ENCODE measurements around the gene SUN5. TPM values are rescaled to one million over a fixed set of nuclear protein-coding genes. Genes with fewer than 3 reads are reported as not detected.

The SUN5 gene
- total RNA-seq, 1 donor from 2014 or later: not detected

GRCh38 chr20:33033381-33033780 is 29.1 kb upstream of the SUN5 start:
- intact Hi-C loops (cut with micrococcal nuclease): no loop called here
- no peaks in the 10 kb centered on the region for H3K36me3 Mint-ChIP-seq (ENCODE audit: low read depth)
- no peaks in the 10 kb centered on the region for H3K9me3 Mint-ChIP-seq
- no peak for DNase-seq (ENCODE audit: low spot score)
- H3K27ac Mint-ChIP-seq: no peak overlapping the region
- peaks cover 2% of the 10 kb centered on the region for H3K27me3 Mint-ChIP-seq (ENCODE audit: low read depth)
- H3K4me3 Mint-ChIP-seq (ENCODE audit: low read depth): no peak overlapping the region
- H3K4me1 Mint-ChIP-seq (ENCODE audit: low read depth): no peaks in the 10 kb centered on the region

GRCh38 chr20:33032555-33032954 is 28.3 kb upstream of the SUN5 start:
- no peaks in the 10 kb centered on the region for H3K36me3 Mint-ChIP-seq (ENCODE audit: low read depth)
- intact Hi-C loops (cut with micrococcal nuclease): no loop called here
- H3K27me3 Mint-ChIP-seq (ENCODE audit: low read depth): no peaks in the 10 kb centered on the region
- no peaks in the 10 kb centered on the region for H3K9me3 Mint-ChIP-seq
- H3K4me1 Mint-ChIP-seq (ENCODE audit: low read depth): no peaks in the 10 kb centered on the region
- H3K27ac Mint-ChIP-seq: no peak overlapping the region
- DNase-seq (ENCODE audit: low spot score): no peak
- no peak overlapping the region for H3K4me3 Mint-ChIP-seq (ENCODE audit: low read depth)

- no peak within 1 kb of the TSS for H3K4me3 Mint-ChIP-seq (ENCODE audit: low read depth)
- no peak for DNase-seq (ENCODE audit: low spot score)
- intact Hi-C loops (cut with micrococcal nuclease): no loop called here
- H3K4me1 Mint-ChIP-seq (ENCODE audit: low read depth): no peaks in the 10 kb centered on the region
- H3K9me3 Mint-ChIP-seq: no peaks in the 10 kb centered on the region
- H3K27me3 Mint-ChIP-seq (ENCODE audit: low read depth): no peaks in the 10 kb centered on the region
- no peak within 1 kb of the TSS for H3K27ac Mint-ChIP-seq
- no peaks in the 10 kb centered on the region for H3K36me3 Mint-ChIP-seq (ENCODE audit: low read depth)
Observed at GRCh38 chr20:33031531-33031930, 27.3 kb upstream of the SUN5 start, which contains the start of gene BPIFB6. BPIFB6 (plus strand) TSS chr20:33031648; CDS start chr20:33031648, 0 bp downstream.

DNA sequence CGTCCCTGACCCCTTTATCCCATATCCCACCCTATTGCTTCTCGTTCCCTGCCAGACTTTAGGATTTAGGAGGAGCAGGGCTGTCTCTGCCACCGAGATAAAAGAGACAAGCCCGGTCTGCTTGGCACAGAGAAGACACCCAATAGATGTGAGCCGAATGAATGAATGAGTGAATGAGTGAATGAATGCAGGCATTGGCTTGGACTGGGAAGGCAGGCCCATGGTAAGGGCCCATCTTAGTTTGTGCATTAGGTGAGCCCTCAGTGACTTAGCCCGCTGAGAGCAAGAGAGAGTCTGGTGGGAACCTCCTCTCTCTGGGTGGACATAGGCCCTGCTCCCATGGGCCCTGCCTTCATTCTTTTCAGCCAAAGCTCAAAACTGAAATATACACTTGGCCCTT is 26.3 kb upstream of the SUN5 start:
- no peak overlapping the region for H3K4me3 Mint-ChIP-seq (ENCODE audit: low read depth)
- H3K36me3 Mint-ChIP-seq (ENCODE audit: low read depth): no peaks in the 10 kb centered on the region
- H3K4me1 Mint-ChIP-seq (ENCODE audit: low read depth): no peaks in the 10 kb centered on the region
- no peak for DNase-seq (ENCODE audit: low spot score)
- no peaks in the 10 kb centered on the region for H3K27me3 Mint-ChIP-seq (ENCODE audit: low read depth)
- no peaks in the 10 kb centered on the region for H3K9me3 Mint-ChIP-seq
- intact Hi-C loops (cut with micrococcal nuclease): no loop called here
- H3K27ac Mint-ChIP-seq: no peak overlapping the region

GRCh38 chr20:33030076-33030475 is 25.8 kb upstream of the SUN5 start:
- intact Hi-C loops (cut with micrococcal nuclease): no loop called here
- H3K4me3 Mint-ChIP-seq (ENCODE audit: low read depth): no peak overlapping the region
- H3K27ac Mint-ChIP-seq: no peak overlapping the region
- H3K36me3 Mint-ChIP-seq (ENCODE audit: low read depth): no peaks in the 10 kb centered on the region
- H3K4me1 Mint-ChIP-seq (ENCODE audit: low read depth): no peaks in the 10 kb centered on the region
- DNase-seq (ENCODE audit: low spot score): no peak
- H3K27me3 Mint-ChIP-seq (ENCODE audit: low read depth): no peaks in the 10 kb centered on the region
- H3K9me3 Mint-ChIP-seq: no peaks in the 10 kb centered on the region

DNA sequence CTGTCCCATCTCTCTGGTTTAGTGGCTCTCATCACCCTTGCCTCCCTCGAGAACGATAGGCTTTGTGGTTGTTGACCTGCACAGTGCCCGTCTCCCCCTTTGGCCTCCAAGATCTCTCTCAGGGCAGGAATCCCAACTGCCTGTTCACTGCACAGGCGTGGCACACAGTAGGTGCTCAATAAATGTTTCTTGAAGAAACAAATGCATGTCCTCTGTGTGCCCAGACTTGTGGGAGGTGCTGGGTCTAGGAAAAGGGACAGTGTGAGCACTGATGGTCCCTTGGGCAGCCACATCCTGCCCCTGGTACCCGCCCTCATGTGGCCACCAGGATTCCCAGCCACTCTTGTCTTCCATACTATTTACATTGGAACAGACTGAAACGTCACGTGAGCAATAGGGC is 24.6 kb upstream of the SUN5 start:
- H3K36me3 Mint-ChIP-seq (ENCODE audit: low read depth): no peaks in the 10 kb centered on the region

GRCh38 chr20:33027769-33028751 is 23.8 kb upstream of the SUN5 start:
- DNase-seq (ENCODE audit: low spot score): no peak
- H3K4me3 Mint-ChIP-seq (ENCODE audit: low read depth): no peak overlapping the region

More for the DNA sequence above, 24.6 kb upstream of the SUN5 start:
- Mint-ChIP-seq H3K27me3 (ENCODE audit: low read depth) (no peaks in the 10 kb centered on the region), H3K9me3 (no peaks in the 10 kb centered on the region), H3K4me3 (ENCODE audit: low read depth) (no peak overlapping the region), H3K27ac (no peak overlapping the region), H3K4me1 (ENCODE audit: low read depth) (no peaks in the 10 kb centered on the region)
- DNase-seq (ENCODE audit: low spot score): no peak
- intact Hi-C loops (cut with micrococcal nuclease): no loop called here

GRCh38 chr20:33026779-33027759 is 22.8 kb upstream of the SUN5 start:
- H3K4me1 Mint-ChIP-seq (ENCODE audit: low read depth): no peaks in the 10 kb centered on the region

More at GRCh38 chr20:33027769-33028751, 23.8 kb upstream of the SUN5 start:
- Mint-ChIP-seq H3K4me1 (ENCODE audit: low read depth) (no peaks in the 10 kb centered on the region), H3K27ac (no peak overlapping the region), H3K27me3 (ENCODE audit: low read depth) (no peaks in the 10 kb centered on the region), H3K9me3 (no peaks in the 10 kb centered on the region), H3K36me3 (ENCODE audit: low read depth) (no peaks in the 10 kb centered on the region)
- intact Hi-C loops (cut with micrococcal nuclease): no loop called here

DNA sequence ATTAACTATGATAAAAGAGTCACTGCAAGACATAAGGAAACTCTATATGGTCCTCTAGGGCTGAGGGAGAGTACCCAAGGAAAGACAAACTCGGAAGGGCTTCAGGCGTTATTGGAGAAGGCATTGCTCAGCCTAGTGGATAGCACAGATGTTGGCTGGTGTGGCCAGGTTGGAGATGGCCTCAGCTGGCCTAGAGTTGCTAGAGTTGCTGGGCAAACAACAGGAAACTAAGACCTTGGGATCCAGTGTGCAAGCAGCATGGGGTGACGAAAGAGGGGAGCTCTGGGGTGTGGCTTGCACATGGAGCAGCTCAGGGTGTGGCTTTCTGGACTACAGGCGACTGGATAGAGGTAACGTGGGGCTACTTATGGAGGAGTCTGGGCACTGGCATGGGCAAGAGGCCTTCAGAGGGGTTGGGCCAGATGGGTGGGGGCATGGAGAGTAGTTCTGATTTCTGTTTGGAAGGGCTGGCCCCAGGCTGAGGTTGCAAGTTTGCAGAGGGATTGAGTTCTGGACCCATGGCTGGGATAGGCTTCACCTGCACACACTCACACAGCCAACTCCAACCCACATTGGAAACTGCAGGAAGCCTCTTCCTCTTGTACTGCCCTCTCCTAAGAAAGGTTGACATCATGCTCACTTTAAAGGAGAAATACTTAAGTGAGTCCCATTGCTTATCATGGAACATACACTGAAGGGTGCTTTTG is 22.0 kb upstream of the SUN5 start:
- Mint-ChIP-seq H3K27me3 (ENCODE audit: low read depth) (no peaks in the 10 kb centered on the region), H3K4me3 (ENCODE audit: low read depth) (no peak overlapping the region), H3K4me1 (ENCODE audit: low read depth) (no peaks in the 10 kb centered on the region), H3K27ac (no peak overlapping the region), H3K9me3 (no peaks in the 10 kb centered on the region), H3K36me3 (ENCODE audit: low read depth) (no peaks in the 10 kb centered on the region)
- DNase-seq (ENCODE audit: low spot score): no peak
- intact Hi-C loops (cut with micrococcal nuclease): no loop called here

More at GRCh38 chr20:33026779-33027759, 22.8 kb upstream of the SUN5 start:
- Mint-ChIP-seq H3K9me3 (no peaks in the 10 kb centered on the region), H3K36me3 (ENCODE audit: low read depth) (no peaks in the 10 kb centered on the region), H3K27ac (no peak overlapping the region), H3K4me3 (ENCODE audit: low read depth) (no peak overlapping the region), H3K27me3 (ENCODE audit: low read depth) (no peaks in the 10 kb centered on the region)
- DNase-seq (ENCODE audit: low spot score): no peak
- intact Hi-C loops (cut with micrococcal nuclease): no loop called here

DNA sequence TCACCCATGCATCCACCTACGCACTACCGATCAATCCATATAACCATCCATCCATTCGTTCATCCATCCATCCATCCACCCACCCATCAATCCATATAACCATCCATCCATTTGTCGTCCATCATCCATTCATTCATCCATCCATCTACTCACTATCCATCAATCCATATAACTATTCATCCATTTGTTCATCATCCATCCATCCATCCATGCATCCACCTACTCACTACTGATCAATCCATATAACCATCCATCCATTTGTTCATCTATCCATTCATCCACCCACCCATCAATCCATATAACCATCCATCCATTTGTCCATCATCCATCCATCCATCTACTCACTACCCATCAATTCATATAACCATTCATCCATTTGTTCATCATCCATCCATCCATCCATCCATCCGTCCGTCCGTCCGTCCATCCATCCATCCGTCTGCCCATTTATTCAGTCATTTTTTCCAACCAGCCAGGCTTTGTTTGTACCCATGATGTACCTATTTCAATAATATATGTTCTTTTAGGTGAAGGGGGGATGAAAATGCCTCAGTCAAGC is 21.2 kb upstream of the SUN5 start:
- no peak for DNase-seq (ENCODE audit: low spot score)
- no peaks in the 10 kb centered on the region for H3K36me3 Mint-ChIP-seq (ENCODE audit: low read depth)
- H3K4me3 Mint-ChIP-seq (ENCODE audit: low read depth): no peak overlapping the region
- intact Hi-C loops (cut with micrococcal nuclease): no loop called here
- H3K9me3 Mint-ChIP-seq: no peaks in the 10 kb centered on the region
- H3K4me1 Mint-ChIP-seq (ENCODE audit: low read depth): no peaks in the 10 kb centered on the region
- no peaks in the 10 kb centered on the region for H3K27me3 Mint-ChIP-seq (ENCODE audit: low read depth)
- no peak overlapping the region for H3K27ac Mint-ChIP-seq

DNA sequence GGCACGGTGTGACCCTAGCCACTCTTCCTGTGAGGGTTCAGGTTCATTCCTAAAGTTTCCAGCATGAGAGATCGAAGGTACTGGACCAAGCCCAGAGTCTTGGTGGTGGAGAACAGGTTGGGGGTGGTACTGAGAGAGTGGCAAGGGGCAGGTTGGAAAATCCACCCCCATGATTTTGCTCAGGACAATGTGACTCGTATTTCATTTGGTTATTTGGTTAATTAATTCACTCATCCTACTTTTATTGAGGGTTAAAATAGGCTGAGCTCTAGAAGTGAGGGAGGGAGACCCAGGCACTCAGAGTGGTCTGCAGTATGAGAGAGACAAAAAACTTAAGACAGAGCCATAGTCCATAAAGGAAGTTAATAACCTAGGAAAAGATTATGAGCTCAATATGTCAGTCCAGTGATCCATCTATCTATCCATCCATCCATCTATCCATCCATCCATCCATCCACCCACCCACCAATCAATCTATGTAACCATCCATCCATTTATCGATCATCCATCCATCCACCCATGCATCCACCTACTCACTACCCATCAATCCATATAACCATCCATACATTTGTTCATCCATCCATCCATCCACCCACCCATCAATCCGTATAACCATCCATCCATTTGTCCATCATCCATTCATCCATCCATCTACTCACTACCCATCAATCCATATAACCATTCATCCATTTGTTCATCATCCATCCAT is 20.5 kb upstream of the SUN5 start:
- Mint-ChIP-seq H3K27me3 (ENCODE audit: low read depth) (no peaks in the 10 kb centered on the region), H3K4me3 (ENCODE audit: low read depth) (no peak overlapping the region), H3K36me3 (ENCODE audit: low read depth) (no peaks in the 10 kb centered on the region), H3K27ac (no peak overlapping the region), H3K9me3 (no peaks in the 10 kb centered on the region), H3K4me1 (ENCODE audit: low read depth) (no peaks in the 10 kb centered on the region)
- intact Hi-C loops (cut with micrococcal nuclease): no loop called here
- no peak for DNase-seq (ENCODE audit: low spot score)

DNA sequence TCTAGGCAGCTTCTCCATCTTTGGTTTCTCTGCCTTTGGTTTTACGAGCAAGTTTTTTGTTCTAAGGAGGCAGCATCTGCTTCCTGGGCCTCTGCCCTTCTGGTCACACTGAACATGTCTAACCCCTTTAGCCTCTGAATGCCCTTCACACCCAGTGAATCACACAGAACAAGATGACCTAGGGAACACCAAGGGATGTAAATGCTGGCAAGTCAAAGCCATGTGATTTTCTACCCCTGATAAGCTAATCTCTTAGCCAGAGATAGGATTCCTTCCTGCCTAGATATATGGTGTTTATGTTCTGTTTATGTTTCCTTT is 20.0 kb upstream of the SUN5 start:
- intact Hi-C loops (cut with micrococcal nuclease): no loop called here
- DNase-seq (ENCODE audit: low spot score): no peak

More for the DNA sequence above, 20.0 kb upstream of the SUN5 start:
- Mint-ChIP-seq H3K9me3 (no peaks in the 10 kb centered on the region), H3K27me3 (ENCODE audit: low read depth) (no peaks in the 10 kb centered on the region), H3K36me3 (ENCODE audit: low read depth) (no peaks in the 10 kb centered on the region), H3K4me3 (ENCODE audit: low read depth) (no peak overlapping the region), H3K27ac (no peak overlapping the region), H3K4me1 (ENCODE audit: low read depth) (no peaks in the 10 kb centered on the region)
